Transverse colon (tissue), 4 donors: ENCODE results near the gene MYH7. TPM values are rescaled to one million over a fixed set of nuclear protein-coding genes. Genes with fewer than 3 reads are reported as not detected.

Experiments
- DNase-seq: peaks from one replicate; pipeline ENCODE4 v3.0.0-alpha.2; 2019
- H3K27ac ChIP-seq, 4 donors: fragments of 200-600 bp; sonication (generic); 2 replicates each; pipeline ENCODE4 v1.5.1; 2016 to 2018; ENCODE audit warnings: inconsistent platforms in 4 of 4
- H3K27me3 ChIP-seq: fragments of 200-600 bp; sonication (generic); 2 replicates; pipeline ENCODE4 v1.5.1; 2017; ENCODE audit warnings: inconsistent platforms
- H3K36me3 ChIP-seq, 4 donors: fragments of 200-600 bp; sonication (generic); 2 replicates each; pipeline ENCODE4 v1.5.1; 2017 to 2019; ENCODE audit warnings: inconsistent platforms in 4 of 4
- H3K4me1 ChIP-seq, 4 donors: fragments of 200-600 bp; sonication (generic); 2 replicates each; pipeline ENCODE4 v1.5.1; 2017 to 2020; ENCODE audit warnings: inconsistent platforms in 4 of 4
- H3K4me3 ChIP-seq, 4 donors: fragments of 200-600 bp; sonication (generic); 1 replicate in 1 of 4; 2 replicates in 3 of 4; pipeline versions ENCODE4 v1.5.1 to v1.6.1; 2017 to 2019; ENCODE audit warnings: inconsistent platforms in 4 of 4
- H3K9me3 ChIP-seq, 2 donors: fragments of 200-600 bp; sonication (generic); 2 replicates each; pipeline ENCODE4 v1.5.1; 2017 to 2019; ENCODE audit warnings: inconsistent platforms in 2 of 2
- EP300 ChIP-seq: sonication (generic); formaldehyde crosslinking; IDR thresholded peaks from one replicate; pipeline ENCODE4 v1.6.1; 2017; ENCODE audit warnings: antibody characterized with exemption, low read depth
- POLR2A ChIP-seq: fragments of 450-650 bp; IDR thresholded peaks from one replicate; pipeline ENCODE4 v1.6.1; 2016; ENCODE audit warnings: antibody characterized with exemption, mild to moderate bottlenecking, moderate library complexity
- POLR2AphosphoS5 ChIP-seq, 3 donors: sonication (generic); formaldehyde crosslinking; IDR thresholded peaks; one replicate each; pipeline ENCODE4 v1.6.1; 2016; ENCODE audit warnings: antibody characterized with exemption in 3 of 3
- WGBS, 2 donors: methylation state at CpG; one replicate each; pipeline ENCODE4 v1.1.5; 2018; ENCODE audit warnings: low coverage in 1 of 2; 5-methylcytosine and 5-hydroxymethylcytosine counted together
- in situ Hi-C, 4 donors: fragments of 200-750 bp; cut with MboI; loops; one replicate each; pipeline versions ENCODE4 v1.15.0 to v1.15.1; 2017; ENCODE audit warnings: low sequenced_read_pairs in 3 of 4, low pct_ligation_motif_present in 1 of 4, low pct_unique_long_range_greater_than_20kb in 1 of 4
- intact Hi-C: fragments of 100-400 bp; cut with DNase I; formaldehyde crosslinking; loops from one replicate; pipeline ENCODE4 v1.15.1; 2023; ENCODE audit warnings: low total_unique reads
- total RNA-seq, 4 donors: library from RNA; depleted of rRNA; stranded (reverse); fragments of >200 nt; gene quantifications; one replicate each; pipeline ENCODE4 v1.1.0, GENCODE V29; 2016
- TF ChIP-seq, protein P1 (sequence below), 5 experiments: fragments of 200-600 bp in 3 of 5; fragments of 450-650 bp in 2 of 5; sonication (generic) in 3 of 5; IDR thresholded peaks; 1 replicate in 2 of 5; 2 replicates in 3 of 5; pipeline ENCODE4 v1.5.1; 2016 to 2017; ENCODE audit warnings: antibody characterized with exemption in 5 of 5, inconsistent platforms in 3 of 5, mild to moderate bottlenecking in 2 of 5, moderate library complexity in 1 of 5

MYH7 gene
- total RNA-seq, 4 donors from 2014 or later = 0.64 to 2.9 TPM; not detected in 2

DNA sequence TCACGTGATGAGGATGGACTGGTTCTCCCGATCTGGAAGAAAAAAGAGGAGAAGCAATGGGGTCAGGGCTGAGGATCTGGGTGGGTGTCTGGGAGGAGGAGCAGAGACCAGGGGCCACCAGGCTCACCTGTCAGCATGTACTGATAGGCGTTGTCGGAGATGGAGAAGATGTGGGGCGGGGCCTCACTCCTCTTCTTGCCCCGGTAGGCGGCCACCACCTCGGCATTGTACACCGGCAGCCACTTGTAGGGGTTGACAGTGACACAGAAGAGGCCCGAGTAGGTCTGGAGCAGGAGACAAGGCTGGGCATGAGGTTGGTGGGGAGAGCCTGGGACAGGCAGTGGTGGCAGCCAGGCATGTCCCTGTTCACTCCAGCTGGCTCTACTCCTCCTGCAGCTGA, 30.4 kb downstream of the MYH7 start:
- H3K4me1 ChIP-seq = no peaks in the 10 kb centered on the region
- no peak for DNase-seq
- H3K4me3 ChIP-seq = no peak overlapping the region
- H3K9me3 ChIP-seq = no peaks in the 10 kb centered on the region
- H3K36me3 ChIP-seq = no peaks in the 10 kb centered on the region
- TF ChIP-seq, protein P1, sequence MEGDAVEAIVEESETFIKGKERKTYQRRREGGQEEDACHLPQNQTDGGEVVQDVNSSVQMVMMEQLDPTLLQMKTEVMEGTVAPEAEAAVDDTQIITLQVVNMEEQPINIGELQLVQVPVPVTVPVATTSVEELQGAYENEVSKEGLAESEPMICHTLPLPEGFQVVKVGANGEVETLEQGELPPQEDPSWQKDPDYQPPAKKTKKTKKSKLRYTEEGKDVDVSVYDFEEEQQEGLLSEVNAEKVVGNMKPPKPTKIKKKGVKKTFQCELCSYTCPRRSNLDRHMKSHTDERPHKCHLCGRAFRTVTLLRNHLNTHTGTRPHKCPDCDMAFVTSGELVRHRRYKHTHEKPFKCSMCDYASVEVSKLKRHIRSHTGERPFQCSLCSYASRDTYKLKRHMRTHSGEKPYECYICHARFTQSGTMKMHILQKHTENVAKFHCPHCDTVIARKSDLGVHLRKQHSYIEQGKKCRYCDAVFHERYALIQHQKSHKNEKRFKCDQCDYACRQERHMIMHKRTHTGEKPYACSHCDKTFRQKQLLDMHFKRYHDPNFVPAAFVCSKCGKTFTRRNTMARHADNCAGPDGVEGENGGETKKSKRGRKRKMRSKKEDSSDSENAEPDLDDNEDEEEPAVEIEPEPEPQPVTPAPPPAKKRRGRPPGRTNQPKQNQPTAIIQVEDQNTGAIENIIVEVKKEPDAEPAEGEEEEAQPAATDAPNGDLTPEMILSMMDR (IDR thresholded peaks at IDR 0.05) = no peak
- TF ChIP-seq EP300 (no peak), POLR2A (no peak), POLR2AphosphoS5 (IDR thresholded peaks at IDR 0.05) (no peak)
- WGBS, 2 donors = 77% methylated on average over 10 of the region's 10 CpGs; no CpG with 5 or more reads in 1 of the 2 donors
- no peak overlapping the region for H3K27ac ChIP-seq
- intact Hi-C loops = no loop called here
- peaks cover 4% of the 10 kb centered on the region for H3K27me3 ChIP-seq
- in situ Hi-C loops = no loop called here

DNA sequence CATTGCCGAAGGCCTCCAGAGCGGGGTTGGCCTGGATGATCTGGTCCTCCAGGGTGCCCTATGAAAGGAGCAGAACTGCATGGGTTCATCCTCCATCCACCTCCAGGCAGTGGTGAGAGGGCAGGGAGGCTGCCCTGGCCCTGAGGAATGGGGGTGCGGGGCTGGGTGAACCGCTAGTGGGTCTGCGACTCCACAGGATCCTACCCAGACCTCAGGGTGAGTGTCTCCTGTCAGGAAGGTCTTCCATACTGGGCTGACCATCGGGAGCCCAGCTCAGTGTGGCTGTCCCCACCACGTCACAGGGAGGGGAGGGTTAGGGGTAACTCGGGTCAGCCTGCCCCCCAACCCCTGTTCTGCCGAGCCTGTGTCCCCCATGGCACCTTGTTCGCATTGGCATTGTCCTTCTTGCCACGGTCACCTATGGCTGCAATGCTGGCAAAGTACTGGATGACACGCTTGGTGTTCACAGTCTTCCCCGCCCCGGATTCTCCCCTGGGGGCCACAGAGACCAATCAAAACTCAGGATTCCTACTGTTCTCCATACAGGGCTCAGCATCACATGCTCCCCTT, 31.0 kb downstream of the MYH7 start:
- Histone ChIP-seq H3K36me3 (no peaks in the 10 kb centered on the region), H3K27me3 (peaks cover 4% of the 10 kb centered on the region), H3K9me3 (no peaks in the 10 kb centered on the region), H3K27ac (no peak overlapping the region), H3K4me3 (no peak overlapping the region), H3K4me1 (no peaks in the 10 kb centered on the region)
- no peak for DNase-seq
- no peak for TF ChIP-seq POLR2A
- TF ChIP-seq EP300 = no peak
- TF ChIP-seq, protein P1 (IDR thresholded peaks at IDR 0.05) = no peak
- no peak for TF ChIP-seq POLR2AphosphoS5 (IDR thresholded peaks at IDR 0.05)
- in situ Hi-C loops = no loop called here
- intact Hi-C loops = no loop called here
- WGBS, 2 donors = 85% methylated on average over 14 of the region's 14 CpGs; no CpG with 5 or more reads in 1 of the 2 donors

DNA sequence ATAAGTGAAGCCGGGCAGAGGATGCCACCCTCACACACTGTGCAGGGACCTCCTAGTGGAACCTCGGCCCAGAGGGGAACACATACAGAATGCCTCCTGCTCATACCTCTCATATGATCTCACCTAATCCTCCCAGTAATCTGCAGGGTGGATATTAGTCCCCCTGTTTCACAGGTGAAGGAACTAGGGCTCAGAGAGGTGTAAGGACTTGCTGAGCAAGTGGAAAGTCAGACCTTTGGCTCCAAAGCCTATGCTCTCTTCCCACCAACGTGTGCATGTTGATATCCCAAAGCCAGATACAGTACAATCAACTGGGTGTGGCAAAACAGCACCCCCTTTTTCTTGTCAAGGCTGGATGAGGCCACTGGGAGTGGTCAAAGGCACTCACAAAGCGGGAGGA, 31.6 kb downstream of the MYH7 start:
- in situ Hi-C loops = no loop called here
- no peak for DNase-seq
- 65% methylated on average over 4 of the region's 4 CpGs; no CpG with 5 or more reads in 1 of the 2 donors for WGBS, 2 donors
- Histone ChIP-seq H3K27ac (no peak overlapping the region), H3K9me3 (no peaks in the 10 kb centered on the region), H3K4me1 (no peaks in the 10 kb centered on the region), H3K27me3 (peaks cover 4% of the 10 kb centered on the region), H3K36me3 (no peaks in the 10 kb centered on the region), H3K4me3 (no peak overlapping the region)
- intact Hi-C loops = no loop called here
- TF ChIP-seq POLR2A = no peak
- TF ChIP-seq, protein P1 (IDR thresholded peaks at IDR 0.05) = no peak
- TF ChIP-seq EP300 = no peak
- no peak for TF ChIP-seq POLR2AphosphoS5 (IDR thresholded peaks at IDR 0.05)

DNA sequence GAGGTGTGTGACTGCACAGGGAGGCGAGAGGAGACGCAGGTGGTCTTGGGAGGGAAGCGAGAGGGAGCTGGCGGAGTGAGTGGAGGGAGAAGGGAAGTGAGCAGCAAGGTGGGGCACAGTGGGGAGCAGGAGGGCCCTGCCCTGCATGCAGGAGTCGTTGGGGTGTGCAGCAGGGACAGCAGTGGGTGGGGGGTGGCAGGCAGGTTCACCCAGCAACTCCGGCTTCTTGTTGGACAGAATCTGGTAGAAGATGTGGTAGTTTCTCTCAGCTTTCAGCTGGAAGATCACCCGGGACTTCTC, 32.4 kb downstream of the MYH7 start:
- Histone ChIP-seq H3K36me3 (no peaks in the 10 kb centered on the region), H3K4me1 (no peaks in the 10 kb centered on the region), H3K9me3 (no peaks in the 10 kb centered on the region), H3K4me3 (no peak overlapping the region), H3K27me3 (peaks cover 4% of the 10 kb centered on the region), H3K27ac (no peak overlapping the region)
- intact Hi-C loops = no loop called here
- in situ Hi-C loops = no loop called here
- 40 to 42% methylated on average over 4 to 7 of the region's 7 CpGs for WGBS, 2 donors
- DNase-seq = no peak
- TF ChIP-seq EP300 = no peak
- no peak for TF ChIP-seq POLR2AphosphoS5 (IDR thresholded peaks at IDR 0.05)
- no peak for TF ChIP-seq POLR2A
- TF ChIP-seq, protein P1 (IDR thresholded peaks at IDR 0.05) = no peak
